Loucy (cell line): ENCODE results near the gene PRSS56.

Experiments used
- H2AFZ ChIP-seq: fragments of 200-600 bp; sonication (generic); 2 replicates; pipeline ENCODE4 v1.6.0; 2016; ENCODE audit warnings: antibody characterized with exemption, mild to moderate bottlenecking, low read length, moderate library complexity
- H3F3A ChIP-seq: fragments of 200-600 bp; 2 replicates; pipeline ENCODE4 v1.6.0; 2016; ENCODE audit warnings: antibody characterized with exemption, low read depth, mild to moderate bottlenecking
- H3K27me3 ChIP-seq: fragments of 200-600 bp; sonication (generic); 2 replicates; pipeline ENCODE4 v1.6.1; 2014; ENCODE audit warnings: low read length, mild to moderate bottlenecking; ENCODE audit not compliant: insufficient read depth, poor library complexity, severe bottlenecking
- H3K36me3 ChIP-seq: fragments of 200-600 bp; sonication (generic); 2 replicates; pipeline ENCODE4 v1.6.1; 2016; ENCODE audit warnings: low read length; ENCODE audit not compliant: insufficient read depth
- H3K4me1 ChIP-seq: fragments of 200-600 bp; sonication (generic); 2 replicates; pipeline ENCODE4 v1.5.1; 2014; ENCODE audit warnings: low read length, mild to moderate bottlenecking; ENCODE audit not compliant: insufficient read depth, poor library complexity, severe bottlenecking
- H3K4me2 ChIP-seq: fragments of 200-600 bp; sonication (generic); 2 replicates; pipeline ENCODE4 v1.6.0; 2014; ENCODE audit warnings: antibody characterized with exemption, low read length, low read depth, mild to moderate bottlenecking; ENCODE audit not compliant: poor library complexity, severe bottlenecking
- H3K4me3 ChIP-seq: fragments of 200-600 bp; sonication (generic); 2 replicates; pipeline ENCODE4 v1.5.1; 2014; ENCODE audit warnings: low read length, mild to moderate bottlenecking, mixed read lengths; ENCODE audit not compliant: poor library complexity, severe bottlenecking
- H3K79me2 ChIP-seq: fragments of 200-600 bp; sonication (generic); 2 replicates; pipeline ENCODE4 v1.6.1; 2014; ENCODE audit warnings: low read length; ENCODE audit not compliant: insufficient read depth
- H3K9ac ChIP-seq: fragments of 200-600 bp; sonication (generic); 2 replicates; pipeline ENCODE4 v1.6.0; 2014; ENCODE audit warnings: mild to moderate bottlenecking, low read depth, low read length, moderate library complexity; ENCODE audit not compliant: poor library complexity, severe bottlenecking
- H3K9me2 ChIP-seq: fragments of 200-600 bp; sonication (generic); replicated peaks from 2 replicates; pipeline ENCODE4 v1.6.1; 2016; ENCODE audit warnings: low read depth, low read length, mixed read lengths
- H3K9me3 ChIP-seq: fragments of 200-600 bp; sonication (generic); 2 replicates; pipeline ENCODE4 v1.6.1; 2014; ENCODE audit warnings: mild to moderate bottlenecking, antibody characterized with exemption, low read length, low read depth; ENCODE audit not compliant: insufficient read depth
- H4K20me1 ChIP-seq: fragments of 200-600 bp; sonication (generic); 2 replicates; pipeline ENCODE4 v1.6.0; 2014; ENCODE audit warnings: antibody characterized with exemption, low read length, mild to moderate bottlenecking; ENCODE audit not compliant: insufficient read depth, poor library complexity, severe bottlenecking
- CTCF ChIP-seq: fragments of 200-600 bp; sonication (generic); conservative IDR thresholded peaks from 2 replicates; pipeline ENCODE4 v1.5.1; 2014; ENCODE audit warnings: mild to moderate bottlenecking, antibody characterized with exemption, low read length
- EZH2phosphoT487 ChIP-seq: fragments of 200-600 bp; IDR thresholded peaks from 2 replicates; pipeline ENCODE4 v1.6.1; 2018; ENCODE audit warnings: antibody characterized with exemption, mild to moderate bottlenecking, moderate library complexity, borderline replicate concordance

The PRSS56 gene

GRCh38 chr2:232479341-232480200 lies 40.6 kb upstream of the PRSS56 start:
- Histone ChIP-seq H3K79me2 (no peaks in the 10 kb centered on the region), H3K4me2 (no peak overlapping the region), H3K9ac (no peak overlapping the region)

GRCh38 chr2:232480201-232481190 lies 39.7 kb upstream of the PRSS56 start:
- TF ChIP-seq EZH2phosphoT487 (no peak), CTCF (no peak)
- no peaks in the 10 kb centered on the region for H3K36me3 ChIP-seq
- no peak overlapping the region for H3K9ac ChIP-seq
- H3K27me3 ChIP-seq = no peaks in the 10 kb centered on the region
- H3K4me2 ChIP-seq = no peak overlapping the region
- no peaks in the 10 kb centered on the region for H3K4me1 ChIP-seq
- no peaks in the 10 kb centered on the region for H3K9me3 ChIP-seq
- no peak overlapping the region for H3K4me3 ChIP-seq
- no peak overlapping the region; the same call in 1 of the 2 replicates for H2AFZ ChIP-seq
- no peaks in the 10 kb centered on the region for H3K79me2 ChIP-seq
- H3K9me2 ChIP-seq = no peaks in the 10 kb centered on the region
- no peaks in the 10 kb centered on the region for H3F3A ChIP-seq
- no peaks in the 10 kb centered on the region for H4K20me1 ChIP-seq

More at GRCh38 chr2:232479341-232480200, 40.6 kb upstream of the PRSS56 start:
- H2AFZ ChIP-seq = no peak overlapping the region
- no peak for TF ChIP-seq CTCF
- no peaks in the 10 kb centered on the region for H3K4me1 ChIP-seq
- H3K4me3 ChIP-seq = no peak overlapping the region
- H3K27me3 ChIP-seq = no peaks in the 10 kb centered on the region
- H3F3A ChIP-seq = no peaks in the 10 kb centered on the region
- H3K36me3 ChIP-seq = no peaks in the 10 kb centered on the region
- H4K20me1 ChIP-seq = no peaks in the 10 kb centered on the region
- no peaks in the 10 kb centered on the region for H3K9me2 ChIP-seq
- H3K9me3 ChIP-seq = no peaks in the 10 kb centered on the region

GRCh38 chr2:232481322-232482140 lies 38.7 kb upstream of the PRSS56 start:
- Histone ChIP-seq H2AFZ (no peak overlapping the region), H3K4me2 (no peak overlapping the region), H3K4me1 (no peaks in the 10 kb centered on the region), H3K9me3 (no peaks in the 10 kb centered on the region), H3K79me2 (no peaks in the 10 kb centered on the region), H3K27me3 (no peaks in the 10 kb centered on the region), H3K9ac (no peak overlapping the region), H3K36me3 (no peaks in the 10 kb centered on the region), H3F3A (no peaks in the 10 kb centered on the region), H4K20me1 (no peaks in the 10 kb centered on the region), H3K9me2 (no peaks in the 10 kb centered on the region), H3K4me3 (no peak overlapping the region)
- TF ChIP-seq CTCF (no peak), EZH2phosphoT487 (no peak)
